Head of caudate nucleus (tissue), 42 donors: Measurements from ENCODE around the gene GALNT16.
A peak's percentile ranks its signal among the peaks of the same experiment; 100 is the strongest.
"Not testable (repeated sequence)": the region's sequence is repeated elsewhere in the genome, so short reads cannot be mapped to it uniquely, and the experiment has no call there.

Experiments used
- DNase-seq, 42 donors: peaks; one replicate each; pipeline versions ENCODE4 v3.0.0 to v3.0.0-alpha.2; 2020 to 2021; ENCODE audit warnings: mixed read lengths in 7 of 42
- intact Hi-C: fragments of 100-400 bp; cut with DNase I; formaldehyde crosslinking; loops from one replicate; pipeline ENCODE4 v1.15.0; 2022

The GALNT16 gene

DNA sequence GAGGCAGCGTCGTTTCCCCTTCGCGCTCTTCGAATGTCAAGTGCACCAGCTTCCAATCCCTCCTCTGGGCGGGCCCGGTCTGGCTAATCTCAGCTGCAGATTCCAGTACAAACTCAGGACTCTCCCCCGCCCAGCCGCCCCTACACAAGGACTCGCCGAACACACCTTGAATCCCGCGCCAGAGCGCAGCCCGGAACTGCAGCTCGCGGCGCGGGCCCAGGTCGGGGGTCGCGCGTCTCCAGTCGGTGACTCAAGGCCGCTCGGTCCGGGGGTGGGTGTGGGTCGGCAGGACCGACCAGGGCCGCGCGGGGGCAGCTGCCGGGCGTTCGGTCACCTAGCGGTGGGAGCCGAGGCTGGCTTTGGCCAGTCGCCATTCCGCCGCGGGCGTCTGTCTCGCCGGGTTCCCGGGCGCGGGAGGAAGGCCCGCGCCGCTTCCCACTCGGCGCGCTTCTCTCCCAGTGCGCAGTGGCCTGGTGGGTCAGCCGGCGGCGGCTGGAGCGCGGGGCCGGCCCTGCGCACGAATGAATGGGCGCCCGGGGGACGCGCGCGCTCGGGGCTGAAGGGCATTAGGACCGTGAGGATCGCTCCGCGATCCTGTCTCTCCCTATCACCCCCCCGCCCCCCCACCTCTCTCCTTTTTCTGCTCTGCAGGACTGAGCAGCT lies at the start of gene GALNT16:
TSS of gene GALNT16 (plus strand) at position 632 of the 663 bp plus-strand sequence. CDS start 133 bp downstream, outside the sequence.
- intact Hi-C loops = no loop called here
- peak in 24 of 42 donors; percentile 18 to 58 (median 38) for DNase-seq

DNA sequence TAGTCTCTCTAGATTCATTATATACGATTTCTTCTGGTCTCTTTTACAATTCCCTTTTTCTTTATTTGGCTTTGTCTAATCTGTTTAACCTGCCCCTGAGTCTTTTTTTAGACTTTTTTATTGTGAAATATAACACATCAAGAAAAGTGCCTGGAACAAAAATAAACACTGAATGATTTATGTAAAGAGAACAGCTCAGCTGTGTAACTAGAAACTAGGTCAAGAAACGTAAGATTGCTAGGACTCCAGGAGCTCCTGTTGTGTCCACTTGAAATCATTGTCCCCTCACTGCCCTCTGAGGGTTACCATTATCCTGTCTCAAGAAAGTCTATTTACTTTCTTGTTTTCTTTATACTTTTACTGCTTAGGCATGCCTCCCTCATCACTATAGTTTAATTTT lies 45.6 kb upstream of the GALNT16 start:
- DNase-seq = no peak
- intact Hi-C loops = no loop called here

GRCh38 chr14:69217663-69218062 lies 42.3 kb upstream of the GALNT16 start:
- DNase-seq, intact Hi-C loops: not testable (repeated sequence)

GRCh38 chr14:69224946-69225345 lies 35.0 kb upstream of the GALNT16 start:
- DNase-seq = no peak
- intact Hi-C loops = no loop called here

DNA sequence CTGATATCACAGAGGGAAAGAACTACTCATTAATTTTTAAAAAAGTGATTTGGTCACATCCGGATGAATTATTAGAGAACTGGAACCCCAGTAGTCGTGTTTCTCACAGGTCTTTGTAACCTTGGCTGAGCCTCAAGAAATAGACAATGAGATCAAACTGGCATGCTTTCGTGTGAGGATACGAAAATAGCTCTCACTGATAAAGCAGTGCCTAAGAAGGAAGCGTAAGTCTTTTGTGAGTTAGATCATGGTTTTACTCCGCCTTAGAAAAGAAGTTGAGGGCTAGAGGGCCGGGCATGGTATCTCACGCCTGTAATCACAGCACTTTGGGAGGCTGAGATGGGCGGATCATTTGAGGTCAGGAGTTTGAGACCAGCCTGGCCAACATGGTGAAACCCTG lies 33.8 kb upstream of the GALNT16 start:
- intact Hi-C loops = no loop called here
- no peak for DNase-seq

- no peak for DNase-seq
- intact Hi-C loops = no loop called here
These were observed 33.2 kb upstream of the GALNT16 start for GRCh38 chr14:69226736-69227135.

GRCh38 chr14:69231486-69231885 lies 28.5 kb upstream of the GALNT16 start:
- intact Hi-C loops = no loop called here

DNA sequence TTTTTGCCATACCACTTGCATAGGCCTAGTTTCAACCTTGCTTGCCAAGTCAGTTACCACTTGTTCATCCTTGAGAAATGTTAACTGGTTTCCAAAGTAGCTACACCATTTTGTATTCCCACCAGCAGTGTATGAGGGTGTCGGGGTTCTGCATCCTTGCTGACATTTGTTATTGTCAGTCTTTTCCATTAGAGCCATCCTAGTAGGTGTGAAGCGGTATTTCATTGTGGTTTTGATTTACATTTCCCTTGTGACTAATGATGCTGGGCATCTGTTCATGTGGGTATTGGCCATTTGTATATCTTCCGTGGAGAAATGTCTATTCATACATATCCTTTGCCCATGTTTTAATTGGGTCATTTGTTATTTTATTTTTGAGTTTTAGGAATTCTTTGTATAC lies 27.6 kb upstream of the GALNT16 start:
- intact Hi-C loops = no loop called here
- no peak for DNase-seq

More at GRCh38 chr14:69231486-69231885, 28.5 kb upstream of the GALNT16 start:
- no peak for DNase-seq

DNA sequence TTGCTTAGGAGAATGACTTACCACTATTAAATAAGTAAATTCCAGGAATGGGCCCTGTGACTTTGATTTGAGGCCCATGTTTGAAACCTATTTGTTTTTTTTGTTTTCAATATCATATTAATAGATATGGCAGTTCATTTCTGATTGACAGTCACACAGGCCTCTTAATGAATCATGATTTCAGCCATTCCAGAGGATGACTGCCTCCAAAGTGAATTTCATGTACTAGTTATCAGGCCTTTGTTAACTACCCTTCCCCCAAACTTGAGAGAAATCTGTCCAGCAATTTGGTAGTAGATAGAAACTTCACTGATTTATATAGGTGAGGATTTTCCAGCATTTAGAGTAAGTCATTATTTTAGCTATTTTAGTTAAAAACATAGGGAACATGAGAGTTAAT lies 25.9 kb upstream of the GALNT16 start:
- DNase-seq = no peak
- intact Hi-C loops = no loop called here

DNA sequence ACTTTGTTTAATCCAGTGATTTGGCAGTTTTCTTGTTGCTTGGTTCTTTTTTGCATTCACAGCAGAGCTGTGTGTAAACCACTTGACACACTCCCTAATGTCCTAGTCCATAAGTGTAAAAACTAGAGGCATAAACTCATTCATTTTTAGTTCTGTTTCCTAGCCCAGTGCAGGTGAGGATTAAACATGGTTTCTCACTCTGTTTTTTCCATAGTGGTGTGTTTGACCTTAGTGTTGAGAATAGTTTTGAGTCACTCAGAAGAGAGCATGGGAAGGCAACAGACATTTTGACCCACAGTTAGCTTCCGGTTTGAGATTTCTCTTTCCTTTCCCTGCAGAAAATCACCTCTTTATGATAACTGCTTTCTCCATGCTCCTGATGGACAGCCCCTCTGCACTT lies 24.2 kb upstream of the GALNT16 start:
- no peak for DNase-seq
- intact Hi-C loops = no loop called here

DNA sequence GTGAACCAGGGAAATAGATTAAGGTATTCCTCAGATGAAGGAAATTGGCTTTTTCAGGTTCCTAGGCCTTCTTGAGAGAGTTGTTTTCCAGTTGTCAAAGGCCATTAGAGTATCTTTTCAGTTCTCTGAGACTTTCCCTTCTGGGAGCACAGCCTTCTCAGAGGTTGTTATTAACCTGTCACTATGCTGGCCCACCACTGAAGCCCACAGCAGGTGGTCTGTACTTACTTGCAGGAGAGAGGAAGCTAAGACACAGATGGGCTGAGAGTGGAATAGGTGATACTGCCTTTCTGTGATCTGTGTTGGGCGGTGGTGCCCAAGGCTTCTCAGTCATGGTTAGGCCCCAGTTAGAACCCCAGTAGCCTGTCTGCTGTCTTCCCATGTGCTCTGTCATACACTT lies 22.8 kb upstream of the GALNT16 start:
- no peak for DNase-seq
- intact Hi-C loops = no loop called here

DNA sequence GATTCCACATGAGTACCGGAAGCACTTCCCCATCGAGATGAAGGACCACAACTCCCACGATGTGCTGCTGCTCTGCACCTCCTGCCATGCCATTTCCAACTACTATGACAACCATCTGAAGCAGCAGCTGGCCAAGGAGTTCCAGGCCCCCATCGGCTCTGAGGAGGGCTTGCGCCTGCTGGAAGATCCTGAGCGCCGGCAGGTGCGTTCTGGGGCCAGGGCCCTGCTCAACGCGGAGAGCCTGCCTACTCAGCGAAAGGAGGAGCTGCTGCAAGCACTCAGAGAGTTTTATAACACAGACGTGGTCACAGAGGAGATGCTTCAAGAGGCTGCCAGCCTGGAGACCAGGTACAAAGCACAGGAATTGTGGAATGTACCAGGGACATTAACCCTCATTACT lies 22.4 kb upstream of the GALNT16 start:
- intact Hi-C loops = no loop called here
- DNase-seq = no peak

- intact Hi-C loops = no loop called here
- DNase-seq = no peak
These were observed 21.1 kb upstream of the GALNT16 start for GRCh38 chr14:69238883-69239282.

- no peak for DNase-seq
- intact Hi-C loops = loop anchor here (5.0 kb wide), 1 partner anchor 122 kb away; no protein-coding TSS in a partner anchor
These were observed 19.3 kb upstream of the GALNT16 start for GRCh38 chr14:69240527-69241173.

- intact Hi-C loops = loop anchor here (5.0 kb wide), 1 partner anchor 121 kb away; no protein-coding TSS in a partner anchor
- no peak for DNase-seq
These were observed 18.4 kb upstream of the GALNT16 start for GRCh38 chr14:69241577-69241976.

GRCh38 chr14:69242311-69243224 lies 17.4 kb upstream of the GALNT16 start:
- DNase-seq = peak in 33 of 42 donors; percentile 28 to 86 (median 65)
- intact Hi-C loops = loop anchor here (2.0 to 5.0 kb wide), 2 partner anchors 120 to 218 kb away; no protein-coding TSS in a partner anchor

DNA sequence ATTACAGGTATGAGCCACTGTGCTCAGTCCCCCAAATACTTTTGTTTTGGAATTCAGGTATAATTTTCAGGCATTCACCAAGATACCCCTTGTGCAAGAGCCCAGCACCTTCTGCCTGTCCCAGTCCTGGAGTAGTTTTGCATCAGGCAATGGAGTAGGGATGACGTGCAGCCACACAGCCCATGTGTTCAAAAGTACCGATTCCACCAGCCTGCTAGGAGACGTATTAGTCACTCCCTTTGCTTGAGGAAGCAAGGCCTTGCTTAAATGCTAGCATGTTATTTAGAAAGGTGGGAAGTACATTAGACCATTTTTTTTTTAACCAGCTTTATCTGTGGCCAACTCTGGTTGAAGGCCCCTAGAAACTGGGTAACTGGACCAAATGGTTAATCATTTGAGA lies 15.0 kb upstream of the GALNT16 start:
- DNase-seq = peak in 3 of 42 donors; percentile 18 to 44 (median 30)
- intact Hi-C loops = loop anchor here (5.0 kb wide), 1 partner anchor 117 kb away; no protein-coding TSS in a partner anchor

- DNase-seq = no peak
- intact Hi-C loops = no loop called here
These were observed 13.6 kb upstream of the GALNT16 start for GRCh38 chr14:69246331-69246730.

- DNase-seq = no peak
- intact Hi-C loops = no loop called here
These were observed 12.1 kb upstream of the GALNT16 start for GRCh38 chr14:69247676-69248440.
